Measurements from ENCODE around the gene TLDC2. TPM values are rescaled to one million over a fixed set of nuclear protein-coding genes. Genes with fewer than 3 reads are reported as not detected.
"Not testable (repeated sequence)": the region's sequence is repeated elsewhere in the genome, so short reads cannot be mapped to it uniquely, and the experiment has no call there.

The TLDC2 gene
- total RNA-seq, 2 experiments from 2014 or later: not detected

DNA sequence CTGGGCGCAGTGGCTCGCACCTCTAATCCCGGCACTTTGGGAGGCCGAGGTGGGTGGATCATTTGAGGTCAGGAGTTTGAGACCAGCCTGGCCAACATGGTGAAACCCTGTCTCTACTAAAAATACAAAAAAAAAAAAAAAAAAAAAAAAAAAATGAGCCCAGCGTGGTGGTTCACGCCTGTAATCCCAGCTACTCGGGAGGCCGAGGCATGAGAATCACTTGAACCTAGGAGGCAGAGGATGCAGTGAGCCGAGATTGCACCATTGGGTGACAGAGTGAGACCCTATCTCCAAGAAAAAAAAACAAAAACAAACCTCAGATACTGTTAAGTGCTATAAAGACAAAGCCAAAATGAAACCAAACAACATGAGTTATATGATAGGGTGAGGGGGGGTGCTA is 34.9 kb upstream of the TLDC2 start:
- H3K9me3 Mint-ChIP-seq; ATAC-seq (ENCODE audit: low read depth); DNase-seq; H3K36me3 Mint-ChIP-seq; POLR2A ChIA-PET; H3K27me3 Mint-ChIP-seq: not testable (repeated sequence)
- Mint-ChIP-seq H3K4me1 (peaks cover 30% of the 10 kb centered on the region), H3K27ac (peak overlapping the region; percentile 85), H3K4me3 (peak overlapping the region; percentile 38)

DNA sequence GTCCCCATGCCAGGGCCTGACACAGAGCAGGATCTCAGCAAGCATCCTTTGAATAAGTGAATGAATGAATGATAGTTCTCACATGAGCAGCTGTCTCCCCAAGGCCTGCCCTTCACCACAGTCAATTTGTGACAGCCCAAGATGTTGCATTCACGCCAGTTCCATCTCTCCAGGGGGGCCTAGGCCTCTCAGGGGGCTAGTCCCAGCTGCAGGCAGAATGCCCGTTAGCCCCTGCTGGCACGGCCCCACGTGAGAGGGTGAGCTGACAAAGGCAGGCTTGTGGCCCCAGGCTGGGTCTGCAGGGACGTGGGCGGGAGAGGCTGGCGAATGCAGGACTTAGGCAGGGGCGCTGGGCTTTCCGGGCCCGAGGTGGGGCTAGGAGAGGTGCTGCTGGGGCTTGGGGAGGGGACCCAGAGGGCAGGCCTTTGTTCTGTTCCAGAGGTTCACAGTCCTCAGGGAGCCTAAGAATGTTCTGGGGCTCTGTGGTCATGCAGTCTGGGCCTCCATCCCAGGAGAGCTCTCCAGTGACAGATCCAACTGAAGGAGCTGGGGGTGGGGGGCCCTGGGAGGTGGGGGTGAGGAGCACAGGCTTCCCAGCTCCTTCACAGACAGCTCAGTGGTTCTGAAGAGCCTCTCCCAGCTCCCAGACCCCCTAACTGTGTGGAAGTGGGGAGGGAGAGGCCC is 30.5 kb upstream of the TLDC2 start:
- ATAC-seq (ENCODE audit: low read depth): no peak
- DNase-seq: no peak
- Mint-ChIP-seq H3K4me3 (no peak overlapping the region), H3K4me1 (peaks cover 26% of the 10 kb centered on the region), H3K9me3 (no peaks in the 10 kb centered on the region), H3K36me3 (no peaks in the 10 kb centered on the region), H3K27ac (no peak overlapping the region), H3K27me3 (no peaks in the 10 kb centered on the region)
- POLR2A ChIA-PET: interaction anchor here (1.8 to 2.2 kb wide), 2 partner anchors 10 to 11 kb away, joined by 11 to 12 read pairs; no protein-coding TSS in a partner anchor

- no peak for ATAC-seq (ENCODE audit: low read depth)
- POLR2A ChIA-PET: interaction anchor here (0.7 to 2.2 kb wide), 2 partner anchors 9 to 10 kb away, joined by 3 to 11 read pairs; no protein-coding TSS in a partner anchor
- H3K36me3 Mint-ChIP-seq: no peaks in the 10 kb centered on the region
- no peaks in the 10 kb centered on the region for H3K9me3 Mint-ChIP-seq
- H3K4me3 Mint-ChIP-seq: no peak overlapping the region
- no peak for DNase-seq
- peaks cover 15% of the 10 kb centered on the region for H3K4me1 Mint-ChIP-seq
- no peaks in the 10 kb centered on the region for H3K27me3 Mint-ChIP-seq
- H3K27ac Mint-ChIP-seq: peak overlapping the region; percentile 36
These were observed 28.8 kb upstream of the TLDC2 start for GRCh38 chr20:36847009-36847709.

GRCh38 chr20:36847710-36848040 is 28.3 kb upstream of the TLDC2 start:
- Mint-ChIP-seq H3K4me1 (peaks cover 12% of the 10 kb centered on the region), H3K36me3 (no peaks in the 10 kb centered on the region), H3K27me3 (no peaks in the 10 kb centered on the region), H3K9me3 (no peaks in the 10 kb centered on the region), H3K4me3 (no peak overlapping the region), H3K27ac (no peak overlapping the region)
- DNase-seq (no peak), ATAC-seq (ENCODE audit: low read depth) (no peak)
- POLR2A ChIA-PET: interaction anchor here (0.7 kb wide), 1 partner anchor 11 kb away, joined by 3 read pairs; no protein-coding TSS in a partner anchor

GRCh38 chr20:36848078-36848660 is 27.8 kb upstream of the TLDC2 start:
- Mint-ChIP-seq H3K4me1 (peaks cover 10% of the 10 kb centered on the region), H3K27me3 (no peaks in the 10 kb centered on the region), H3K4me3 (no peak overlapping the region), H3K27ac (no peak overlapping the region), H3K36me3 (no peaks in the 10 kb centered on the region), H3K9me3 (no peaks in the 10 kb centered on the region)
- no peak for ATAC-seq (ENCODE audit: low read depth)
- POLR2A ChIA-PET: no interaction called here
- no peak for DNase-seq

- H3K4me1 Mint-ChIP-seq: peaks cover 5% of the 10 kb centered on the region
- no peaks in the 10 kb centered on the region for H3K27me3 Mint-ChIP-seq
- ATAC-seq (ENCODE audit: low read depth) (no peak), DNase-seq (no peak)
- no peaks in the 10 kb centered on the region for H3K9me3 Mint-ChIP-seq
- H3K27ac Mint-ChIP-seq: no peak overlapping the region
- no peaks in the 10 kb centered on the region for H3K36me3 Mint-ChIP-seq
- no peak overlapping the region for H3K4me3 Mint-ChIP-seq
- POLR2A ChIA-PET: no interaction called here
These were observed 27.3 kb upstream of the TLDC2 start for GRCh38 chr20:36848677-36849076.

DNA sequence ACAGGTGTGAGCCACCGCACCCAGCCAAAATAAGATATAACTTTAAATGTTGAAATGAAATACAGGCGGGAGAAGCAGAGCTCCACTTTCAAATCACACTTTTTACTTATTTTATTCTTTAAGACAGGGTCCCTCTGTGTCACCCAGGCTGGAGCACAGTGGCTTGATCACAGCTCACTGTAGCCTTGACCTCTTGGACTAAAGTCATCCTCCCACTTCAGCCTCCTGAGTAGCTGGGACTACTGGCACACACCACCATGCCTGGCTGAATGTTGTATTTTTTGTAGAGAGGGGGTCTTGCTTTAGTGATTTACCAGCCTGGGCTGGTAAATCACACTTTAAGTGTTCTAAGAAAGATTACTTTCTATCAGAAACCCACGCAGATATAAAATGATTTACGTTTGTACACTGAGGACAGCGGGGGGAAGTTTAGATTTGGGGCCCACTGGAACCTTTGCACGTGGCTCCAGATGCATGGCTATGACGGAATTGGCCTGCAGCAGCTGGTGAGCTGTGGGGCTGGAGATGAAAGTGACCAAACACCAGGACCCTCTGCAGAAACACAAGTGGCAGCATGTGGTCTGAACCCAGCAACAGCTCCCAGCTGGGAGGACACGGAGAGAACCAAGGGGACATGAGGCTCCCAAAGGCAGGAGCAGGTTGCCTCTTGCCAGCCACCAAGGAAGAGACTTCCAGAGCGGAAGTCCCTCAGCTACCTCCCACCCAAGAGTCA is 26.4 kb upstream of the TLDC2 start:
- no peaks in the 10 kb centered on the region for H3K27me3 Mint-ChIP-seq
- H3K36me3 Mint-ChIP-seq: no peaks in the 10 kb centered on the region
- peaks cover 4% of the 10 kb centered on the region for H3K4me1 Mint-ChIP-seq
- no peak overlapping the region for H3K27ac Mint-ChIP-seq
- ATAC-seq (ENCODE audit: low read depth) (no peak), DNase-seq (no peak)
- POLR2A ChIA-PET: no interaction called here
- H3K4me3 Mint-ChIP-seq: no peak overlapping the region
- H3K9me3 Mint-ChIP-seq: no peaks in the 10 kb centered on the region

- DNase-seq (no peak), ATAC-seq (ENCODE audit: low read depth) (no peak)
- Mint-ChIP-seq H3K4me1 (peaks cover 5% of the 10 kb centered on the region), H3K27me3 (no peaks in the 10 kb centered on the region), H3K4me3 (no peak overlapping the region), H3K36me3 (no peaks in the 10 kb centered on the region), H3K27ac (no peak overlapping the region), H3K9me3 (no peaks in the 10 kb centered on the region)
- POLR2A ChIA-PET: no interaction called here
These were observed 25.2 kb upstream of the TLDC2 start for GRCh38 chr20:36850759-36851158.

- Mint-ChIP-seq H3K36me3 (no peaks in the 10 kb centered on the region), H3K27me3 (no peaks in the 10 kb centered on the region), H3K4me3 (no peak overlapping the region), H3K9me3 (no peaks in the 10 kb centered on the region), H3K27ac (no peak overlapping the region), H3K4me1 (peaks cover 5% of the 10 kb centered on the region)
- ATAC-seq (ENCODE audit: low read depth) (no peak), DNase-seq (no peak)
- POLR2A ChIA-PET: no interaction called here
These were observed 24.4 kb upstream of the TLDC2 start for GRCh38 chr20:36851490-36851889.

DNA sequence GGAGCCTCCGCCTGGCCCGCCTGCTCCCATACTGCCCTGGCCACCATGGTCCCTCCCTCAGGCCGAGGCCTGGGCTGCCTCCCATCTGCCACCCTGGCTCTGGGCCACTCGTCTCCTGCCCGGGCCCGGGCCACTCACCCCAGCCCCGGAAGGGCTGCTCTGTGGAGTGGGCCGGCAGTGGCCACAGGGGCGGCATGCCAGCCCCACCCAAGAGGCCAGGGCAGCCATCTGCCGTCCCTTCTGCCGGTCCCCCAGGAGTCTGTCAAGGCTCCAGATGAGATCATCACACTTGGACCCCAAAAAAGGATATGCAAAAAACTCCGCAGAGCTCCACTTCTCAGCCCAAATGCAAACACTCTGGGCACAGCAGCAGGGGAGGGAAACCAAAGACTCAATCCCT is 23.8 kb upstream of the TLDC2 start:
- DNase-seq (no peak), ATAC-seq (ENCODE audit: low read depth) (no peak)
- H3K36me3 Mint-ChIP-seq: no peaks in the 10 kb centered on the region
- no peak overlapping the region for H3K27ac Mint-ChIP-seq
- POLR2A ChIA-PET: interaction anchor here (0.6 kb wide), 1 partner anchor 18 kb away, joined by 4 read pairs; no protein-coding TSS in a partner anchor
- peaks cover 10% of the 10 kb centered on the region for H3K4me1 Mint-ChIP-seq
- no peaks in the 10 kb centered on the region for H3K27me3 Mint-ChIP-seq
- no peaks in the 10 kb centered on the region for H3K9me3 Mint-ChIP-seq
- no peak overlapping the region for H3K4me3 Mint-ChIP-seq

GRCh38 chr20:36854348-36855240 is 21.3 kb upstream of the TLDC2 start:
- Mint-ChIP-seq H3K4me1 (peaks cover 14% of the 10 kb centered on the region), H3K27ac (peak overlapping the region; percentile 38), H3K27me3 (no peaks in the 10 kb centered on the region), H3K9me3 (no peaks in the 10 kb centered on the region), H3K36me3 (no peaks in the 10 kb centered on the region), H3K4me3 (no peak overlapping the region)
- ATAC-seq (ENCODE audit: low read depth) (no peak), DNase-seq (no peak)
- POLR2A ChIA-PET: interaction anchor here (1.6 to 3.6 kb wide), 4 partner anchors 9 to 88 kb away, joined by 4 to 33 read pairs (median 8); a partner anchor contains a TSS

GRCh38 chr20:36855241-36855657 is 20.7 kb upstream of the TLDC2 start:
- H3K27ac Mint-ChIP-seq: no peak overlapping the region
- H3K4me1 Mint-ChIP-seq: peaks cover 14% of the 10 kb centered on the region
- no peaks in the 10 kb centered on the region for H3K27me3 Mint-ChIP-seq
- H3K4me3 Mint-ChIP-seq: no peak overlapping the region
- POLR2A ChIA-PET: interaction anchor here (1.4 to 3.6 kb wide), 3 partner anchors 9 to 19 kb away, joined by 8 to 33 read pairs (median 11); no protein-coding TSS in a partner anchor
- no peaks in the 10 kb centered on the region for H3K36me3 Mint-ChIP-seq
- H3K9me3 Mint-ChIP-seq: no peaks in the 10 kb centered on the region
- DNase-seq (no peak), ATAC-seq (ENCODE audit: low read depth) (no peak)

All from activated naive CD8-positive, alpha-beta T cell treated with anti-CD3 and anti-CD28 coated beads, Interleukin-2, amount 10 ng/mL, durations not matched to agents 7 days and 5 days (primary cell).